NCI-H345 (cell line): ENCODE results near the gene CDH23.

ENCODE experiments used
- DNase-seq: peaks from one replicate; lab custom pipeline; 2025; lab: John Stamatoyannopoulos, UW

Gene CDH23

DNA sequence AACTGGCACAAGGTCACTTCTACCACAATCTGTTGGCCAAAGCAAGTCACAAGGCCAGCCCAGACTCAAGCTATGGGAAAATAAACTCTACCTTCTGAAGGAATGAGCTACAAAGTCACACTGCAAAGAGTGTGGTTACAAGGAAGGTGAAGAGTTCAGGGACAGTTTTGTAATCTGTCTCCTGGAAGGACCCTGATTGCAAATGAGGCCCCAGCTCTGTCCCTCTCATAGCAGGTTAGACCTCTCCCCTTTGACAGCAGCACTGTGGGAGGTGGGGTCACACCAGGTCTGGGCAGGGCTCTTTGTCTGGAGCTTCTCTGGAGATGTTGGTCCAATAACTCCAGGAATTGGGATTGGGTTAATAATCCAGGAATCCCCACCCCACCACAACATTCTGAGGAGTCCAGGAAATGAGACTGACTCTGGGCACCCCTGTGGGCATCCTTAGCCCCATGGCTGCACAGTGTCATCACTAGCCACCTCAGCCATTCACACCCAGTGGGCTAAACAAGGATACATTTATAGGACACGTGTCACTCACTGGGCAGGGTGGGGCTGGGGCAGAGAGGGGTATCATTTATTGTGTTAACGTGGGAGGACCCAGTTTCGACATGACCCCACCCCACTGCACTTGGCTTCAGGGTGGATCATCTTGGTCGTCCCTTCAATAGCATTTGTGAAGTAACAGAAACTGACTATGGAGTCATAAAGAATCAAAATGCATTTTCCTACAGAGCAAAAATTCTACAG, 346.5 kb downstream of the CDH23 start:
- DNase-seq = no peak

DNA sequence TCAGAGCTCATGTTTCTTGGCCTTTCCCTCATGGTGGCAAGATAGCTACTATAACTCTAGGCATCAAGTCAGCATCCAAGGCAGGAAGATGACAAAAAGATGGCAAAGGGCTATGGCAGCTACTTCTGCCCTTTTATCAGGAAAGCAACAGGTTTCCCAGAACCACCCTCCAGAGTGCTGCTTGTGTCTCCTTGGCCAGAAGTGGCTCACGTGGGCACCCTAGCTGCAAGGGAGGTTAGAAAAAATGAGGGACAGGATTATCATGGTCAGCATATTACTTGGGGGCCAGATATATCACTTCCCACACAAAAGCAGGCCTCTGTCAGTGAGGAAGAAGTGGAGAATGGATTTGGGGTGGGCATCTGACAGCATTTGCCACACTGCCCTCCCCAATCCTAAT, 347.1 kb downstream of the CDH23 start:
- DNase-seq = no peak

DNA sequence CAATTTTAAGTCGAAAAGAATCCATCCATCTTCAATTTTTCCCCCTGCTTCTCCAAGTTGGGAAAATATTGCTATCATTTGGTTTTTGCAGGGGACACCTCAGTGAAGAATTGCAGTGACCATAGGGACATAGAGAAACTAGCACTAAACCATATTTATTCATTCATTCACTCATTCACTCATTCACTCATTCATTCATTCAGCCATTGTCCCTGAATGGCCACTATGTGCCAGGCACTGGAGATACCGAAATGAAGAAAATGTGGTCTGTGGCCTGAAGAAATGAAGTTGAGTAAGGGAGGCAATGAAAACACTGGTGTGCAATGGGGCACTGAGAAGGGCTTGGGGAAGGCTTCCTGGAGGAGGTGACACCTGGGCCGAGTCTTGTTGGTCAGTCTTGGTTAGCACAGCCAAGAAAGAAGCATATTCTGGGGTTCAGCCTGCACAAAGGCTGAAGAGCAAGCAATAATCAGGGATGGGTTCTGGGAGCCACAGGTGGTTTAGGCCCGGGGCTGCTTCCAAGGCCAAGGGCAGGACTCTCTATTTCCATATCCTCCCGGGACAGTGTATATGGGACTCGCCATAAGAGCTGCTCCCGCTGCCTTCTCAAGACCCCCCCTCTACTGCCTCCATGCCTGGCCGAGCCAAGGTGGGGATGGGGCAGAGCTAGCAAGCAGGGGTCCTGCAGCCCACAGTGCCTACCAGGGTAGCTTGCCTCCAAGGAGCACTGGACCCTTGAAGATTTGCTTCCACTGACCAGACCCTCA, 348.4 kb downstream of the CDH23 start:
- DNase-seq = no peak

DNA sequence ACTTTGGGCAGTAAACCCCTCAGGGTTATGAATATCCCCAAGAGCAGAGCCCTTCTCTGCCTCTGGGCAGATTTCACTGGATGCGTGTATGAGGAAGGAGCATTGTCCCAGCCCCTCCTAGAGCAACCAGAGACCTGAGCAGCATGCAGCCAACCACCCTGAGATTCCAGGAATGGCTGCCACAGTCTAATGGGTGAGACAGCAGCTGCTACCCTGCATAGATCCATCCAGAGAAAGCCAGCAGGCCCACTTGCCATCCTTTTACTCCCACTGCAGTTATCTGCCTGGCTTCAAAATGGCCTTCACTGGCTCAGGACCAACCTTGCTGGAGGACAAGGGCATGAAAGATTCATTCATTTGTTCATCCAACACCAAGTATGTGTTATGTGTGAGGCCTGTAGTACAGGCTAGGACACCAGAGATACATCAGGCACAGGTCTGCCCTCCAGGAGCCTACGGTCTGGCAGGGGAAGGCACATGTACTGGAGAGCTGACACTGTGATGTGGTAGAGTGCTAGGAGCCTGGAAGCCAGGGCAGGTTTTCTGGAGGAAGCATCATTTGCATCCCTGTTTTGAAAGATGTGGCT, 349.0 kb downstream of the CDH23 start:
- DNase-seq = no peak

DNA sequence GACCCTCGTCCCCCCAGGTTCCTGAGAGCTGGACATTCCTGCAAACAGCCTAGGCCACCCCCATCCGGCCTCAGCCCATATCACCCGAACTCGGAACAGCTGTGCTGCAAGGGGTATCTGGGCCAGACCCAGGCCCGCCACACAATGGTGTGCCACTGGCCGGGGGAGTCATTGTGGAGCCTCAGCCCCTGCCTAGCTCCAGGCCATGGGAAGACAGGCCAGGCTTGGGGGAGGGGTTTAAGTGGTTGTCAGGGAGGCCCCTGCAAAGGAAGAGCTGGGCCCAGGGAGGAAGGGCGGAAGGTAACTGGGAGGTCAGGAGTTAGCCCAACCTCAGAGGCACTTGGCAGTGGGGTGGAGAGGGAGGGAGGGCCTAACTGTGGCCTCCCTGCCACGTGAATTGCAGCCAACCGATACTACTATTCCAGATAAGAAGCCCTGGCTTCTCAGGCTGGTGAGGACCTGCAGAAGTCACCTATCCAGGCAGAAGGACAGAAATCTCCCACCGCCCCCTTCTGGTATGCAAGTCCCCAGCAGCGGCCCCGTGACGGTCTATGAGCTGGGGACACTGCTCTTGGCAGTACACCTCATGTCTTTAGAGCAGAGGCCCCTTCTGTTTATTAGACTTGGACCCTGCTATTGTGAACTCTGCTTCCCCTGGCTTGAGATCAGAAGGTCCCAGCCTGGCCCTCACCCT, 349.8 kb downstream of the CDH23 start:
- DNase-seq = no peak

DNA sequence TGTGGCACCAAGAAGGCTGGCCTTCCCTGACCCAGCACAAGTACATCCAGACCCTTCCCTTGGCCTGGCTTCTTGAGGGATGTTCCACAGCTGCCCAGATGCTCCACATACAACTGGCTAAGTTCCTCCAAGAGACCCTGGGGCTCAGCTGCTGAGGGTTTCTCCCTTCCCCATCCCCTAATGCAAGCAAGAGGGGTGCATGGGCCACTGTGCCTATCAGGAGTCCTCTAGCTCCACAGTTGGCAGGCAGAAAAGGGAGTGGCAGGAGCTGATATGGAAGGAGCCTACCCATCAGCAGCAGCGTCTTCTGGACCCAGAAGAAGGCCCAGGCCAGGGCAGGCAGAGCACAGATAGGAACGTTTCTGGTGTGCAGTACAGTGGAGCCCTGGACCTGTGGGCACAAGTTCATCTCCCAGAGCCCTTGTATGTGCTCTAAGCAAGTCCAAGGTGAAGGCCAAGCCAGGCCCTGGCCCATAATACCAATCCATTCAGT, 350.4 kb downstream of the CDH23 start:
- DNase-seq = no peak

DNA sequence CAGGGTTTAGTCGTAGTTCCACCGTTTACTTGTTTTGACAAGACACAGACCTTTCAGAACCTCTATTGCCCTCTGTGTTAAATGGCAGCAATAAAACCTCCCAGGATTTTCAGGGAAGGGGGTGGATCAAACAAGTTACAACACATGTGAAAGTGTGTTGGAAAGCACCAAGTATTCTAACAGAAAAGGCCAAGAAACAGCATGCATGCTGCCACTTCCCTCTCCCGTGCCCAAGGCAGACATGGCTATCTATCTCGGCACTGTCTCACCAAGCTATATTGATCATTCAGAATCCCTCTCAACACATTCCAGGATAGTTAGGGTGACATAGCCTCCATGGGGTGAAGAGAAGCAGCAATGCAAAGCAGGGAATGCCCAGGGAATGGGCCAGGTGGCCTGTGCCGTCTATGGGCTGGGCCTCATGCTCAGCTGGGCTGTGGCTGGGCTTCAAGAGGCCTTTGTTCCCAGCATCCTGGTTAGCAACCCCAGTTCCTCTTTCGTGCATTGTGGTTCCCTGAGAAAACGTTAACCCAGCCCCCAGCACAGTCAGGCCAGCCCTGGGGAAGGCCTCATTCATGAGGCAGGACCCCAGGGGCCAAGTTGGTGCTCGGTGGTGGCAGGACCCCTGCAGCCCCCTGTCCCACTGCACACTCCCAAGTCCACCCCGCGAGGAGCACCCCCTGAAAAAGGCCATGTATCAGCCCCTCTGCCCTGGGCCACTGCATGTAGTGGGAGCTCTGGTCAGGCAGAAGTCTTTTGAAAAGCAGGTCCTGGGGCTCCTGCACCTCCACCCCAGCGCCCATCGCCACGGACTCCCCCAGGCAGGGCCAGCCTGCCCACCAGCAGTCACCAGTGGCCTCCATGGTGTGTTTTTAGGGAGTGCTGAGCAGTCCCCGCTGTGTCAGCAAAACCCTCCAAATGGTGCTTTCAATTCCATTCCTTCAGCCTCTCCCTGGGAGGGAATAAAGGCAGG, 351.1 kb downstream of the CDH23 start:
- no peak for DNase-seq

DNA sequence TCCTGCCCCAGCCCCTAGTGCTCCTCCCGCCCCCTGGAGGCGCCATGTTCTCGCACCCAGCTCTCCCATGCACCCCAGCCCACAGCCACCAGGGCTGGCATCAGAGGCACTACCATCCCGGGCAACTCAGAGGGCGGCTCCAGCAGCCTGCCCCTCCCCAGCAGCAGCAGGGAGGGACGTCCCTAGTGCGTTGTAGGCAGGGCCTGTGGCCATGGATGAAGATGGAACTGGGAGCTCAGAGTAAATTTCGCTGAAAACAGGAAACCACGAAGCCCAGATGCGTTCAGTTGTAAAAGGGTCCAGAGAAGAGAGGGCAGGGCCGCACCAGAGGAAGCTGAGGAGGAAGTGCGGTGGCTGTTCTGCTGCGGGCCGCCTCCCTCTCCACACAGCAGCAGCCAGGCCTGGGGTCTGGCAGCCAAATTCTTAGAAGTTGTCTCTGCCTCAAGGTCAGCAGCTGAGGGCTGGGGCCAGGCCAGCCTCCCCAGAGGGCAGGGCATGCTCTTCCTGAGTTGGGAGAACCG, 352.0 kb downstream of the CDH23 start:
- DNase-seq = no peak

DNA sequence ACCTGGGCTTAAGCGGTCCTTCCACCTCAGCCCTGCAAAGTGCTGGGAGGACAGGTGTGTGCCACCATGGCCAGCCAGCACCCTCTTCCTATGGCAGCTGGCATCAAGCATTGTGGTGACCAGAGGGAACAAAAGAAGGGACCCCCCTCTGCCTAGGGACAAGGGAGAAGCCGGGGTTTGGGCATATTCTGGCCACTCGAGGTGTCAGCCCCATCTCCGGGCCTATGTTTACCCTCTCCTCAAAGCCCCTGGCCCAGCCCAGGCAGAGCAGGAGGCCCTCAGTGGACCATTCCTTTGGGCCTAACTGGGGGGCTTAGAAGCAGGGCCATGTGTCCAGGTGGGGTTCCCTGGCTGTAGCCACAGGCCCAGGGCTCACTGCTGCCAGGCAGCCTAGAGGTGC, 352.7 kb downstream of the CDH23 start:
- no peak for DNase-seq

DNA sequence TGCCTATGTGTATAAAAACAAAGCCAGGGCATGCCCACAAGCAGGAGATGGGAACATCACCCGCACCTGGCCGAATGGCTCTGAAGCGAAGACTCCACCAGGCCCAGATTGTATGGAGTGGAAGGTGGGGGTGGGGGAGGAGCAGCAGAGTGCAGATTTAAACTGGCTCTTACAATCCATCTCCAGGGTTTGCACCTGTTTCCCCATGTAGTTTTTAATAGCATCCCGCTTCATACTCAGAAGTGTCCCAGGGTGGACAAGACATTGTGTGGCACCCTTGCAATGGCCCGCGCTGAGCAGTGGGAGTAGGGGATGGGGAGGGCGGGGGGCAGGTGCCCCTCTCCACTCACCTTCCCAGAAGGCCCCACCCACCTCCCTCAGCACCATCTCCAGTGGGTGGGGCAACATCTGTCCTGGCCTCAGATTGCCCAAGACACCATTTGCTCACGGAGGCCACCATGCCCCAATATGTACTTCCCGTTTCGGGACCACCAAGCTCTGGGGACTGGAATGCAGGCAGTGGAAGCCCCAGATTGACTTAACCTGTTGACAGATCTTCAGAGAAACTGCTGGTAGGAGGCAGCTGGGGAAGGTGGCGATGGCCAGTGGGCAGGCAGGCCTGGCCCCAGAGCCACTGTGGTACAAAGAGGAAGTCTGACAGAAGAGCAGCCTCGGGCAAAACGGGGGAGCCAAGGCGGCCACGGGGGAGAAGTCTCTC, 353.6 kb downstream of the CDH23 start:
- DNase-seq = no peak

DNA sequence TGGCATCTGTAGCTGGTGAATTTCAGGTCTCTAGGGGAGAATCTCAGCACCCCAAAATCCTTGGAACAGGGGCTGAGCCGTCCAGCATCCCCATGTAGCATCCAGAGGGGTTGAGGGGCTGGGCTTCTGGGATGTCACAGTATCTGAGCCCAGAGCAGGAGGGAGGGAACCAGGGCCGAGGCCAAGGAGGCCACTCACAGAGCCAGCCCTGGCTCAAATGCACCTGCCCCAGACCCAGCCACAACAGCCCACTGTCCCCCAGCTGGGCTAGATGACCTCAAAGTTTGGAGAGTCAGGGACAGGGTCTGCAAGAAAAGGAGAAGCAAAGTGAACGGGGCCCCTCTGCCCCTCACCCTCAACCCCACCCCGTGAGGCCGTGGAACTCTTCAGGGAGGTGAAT, 354.3 kb downstream of the CDH23 start:
- DNase-seq = no peak

DNA sequence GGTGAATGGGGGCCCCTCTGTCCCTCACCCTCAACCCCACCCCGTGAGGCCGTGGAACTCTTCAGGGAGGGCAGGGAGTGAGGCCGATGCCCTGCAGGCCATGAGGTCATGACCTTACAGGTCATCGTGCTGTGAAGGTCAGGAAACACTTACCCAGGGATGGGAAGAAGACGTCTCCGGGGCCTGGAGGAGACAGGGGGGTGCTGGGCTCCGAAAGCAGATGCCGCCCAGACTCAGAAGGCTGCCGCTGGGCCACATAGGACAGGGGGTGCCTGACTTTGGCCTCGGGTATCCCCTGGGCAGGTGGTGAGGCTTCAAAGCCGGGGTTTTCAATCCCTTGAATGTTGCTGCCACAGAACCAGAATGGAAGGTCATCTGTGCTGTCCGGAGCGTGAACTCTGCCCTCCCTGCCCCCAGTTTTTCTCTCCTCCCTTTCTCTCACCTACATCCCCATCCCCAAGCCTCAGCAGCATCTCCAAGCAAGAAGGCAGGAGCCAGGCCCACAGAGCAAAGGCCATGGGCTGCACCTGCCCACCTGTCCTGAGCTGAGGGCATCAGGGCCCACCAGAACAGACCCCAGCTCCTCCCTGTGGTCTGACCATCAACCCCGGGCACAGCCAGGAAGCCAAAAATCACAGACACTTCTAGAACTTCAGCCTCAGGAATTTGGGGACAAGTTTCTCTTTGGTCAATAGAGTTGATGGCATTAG, 354.9 kb downstream of the CDH23 start:
- no peak for DNase-seq

DNA sequence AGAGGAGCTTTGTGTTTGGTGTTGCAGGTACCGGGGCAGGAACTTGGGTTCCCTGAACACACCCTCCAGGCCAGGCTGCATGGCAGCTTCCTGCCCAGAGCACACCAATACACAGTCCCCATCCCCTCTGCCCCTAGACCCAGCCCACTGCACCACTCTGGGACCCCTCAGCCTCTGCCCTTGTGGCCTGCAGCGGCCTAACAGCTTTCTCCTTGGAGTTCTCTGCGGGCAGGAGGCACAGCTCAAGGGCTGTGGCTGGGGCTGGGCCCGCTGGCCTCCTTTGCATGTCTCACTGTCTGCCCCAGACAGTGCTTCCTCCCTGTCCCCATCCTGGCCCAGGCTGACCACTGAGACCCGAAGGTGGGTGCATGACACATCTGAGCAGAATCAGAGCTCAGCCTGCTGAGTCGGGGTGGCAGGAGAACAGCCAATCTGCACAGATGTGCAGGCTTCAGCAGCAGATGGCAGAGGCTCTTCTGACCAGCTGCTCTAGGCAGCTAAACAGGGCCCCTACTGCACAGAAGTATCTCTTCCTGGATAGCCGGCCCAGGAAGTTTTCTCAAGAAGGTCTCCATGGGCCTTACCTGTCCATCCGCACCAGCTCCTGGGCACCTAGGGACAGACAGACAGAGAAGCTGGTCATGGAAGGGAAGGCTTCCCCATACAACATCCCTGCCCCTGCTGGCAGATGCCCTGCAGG, 355.8 kb downstream of the CDH23 start:
- DNase-seq = no peak

DNA sequence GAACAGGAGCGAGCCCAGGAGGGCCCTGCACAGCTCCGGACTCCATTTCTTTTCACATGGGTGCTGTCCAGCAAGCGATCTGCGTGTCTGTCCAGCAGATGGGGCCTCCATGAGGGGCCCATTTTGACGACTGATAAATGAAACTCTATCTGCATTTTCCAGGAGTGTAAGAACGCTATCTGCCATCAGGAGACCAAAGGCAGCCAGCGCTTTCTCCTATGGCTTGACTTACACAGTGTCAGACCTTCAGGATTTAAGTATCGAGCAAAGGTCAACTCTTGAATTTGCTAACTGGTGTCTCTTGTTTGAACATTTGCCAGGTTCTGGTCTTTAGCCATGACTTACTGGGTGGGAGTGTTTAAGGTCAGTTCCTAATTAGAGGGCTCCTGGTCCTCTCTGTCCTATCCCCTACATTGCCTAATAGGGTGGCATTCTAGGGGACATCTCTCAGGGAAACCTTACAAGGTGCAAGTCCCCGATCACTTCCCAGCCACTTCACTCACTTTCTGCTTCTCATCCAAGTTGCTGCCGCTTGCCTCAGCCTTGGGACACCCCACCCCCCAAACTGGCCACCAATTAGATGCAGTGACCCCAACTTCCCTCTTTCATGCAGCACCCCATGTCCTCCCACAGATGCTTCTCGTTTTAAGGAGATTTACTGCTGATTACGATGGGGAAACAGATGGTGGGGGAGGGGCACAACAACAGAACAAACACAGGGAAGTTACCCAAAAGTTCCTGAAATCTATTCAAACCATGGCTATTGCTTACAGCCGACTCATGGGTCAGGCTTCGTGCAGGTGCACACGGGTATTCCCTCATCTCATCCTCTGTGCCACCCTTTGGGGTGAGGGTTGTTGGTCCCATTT, 356.6 kb downstream of the CDH23 start:
- no peak for DNase-seq

DNA sequence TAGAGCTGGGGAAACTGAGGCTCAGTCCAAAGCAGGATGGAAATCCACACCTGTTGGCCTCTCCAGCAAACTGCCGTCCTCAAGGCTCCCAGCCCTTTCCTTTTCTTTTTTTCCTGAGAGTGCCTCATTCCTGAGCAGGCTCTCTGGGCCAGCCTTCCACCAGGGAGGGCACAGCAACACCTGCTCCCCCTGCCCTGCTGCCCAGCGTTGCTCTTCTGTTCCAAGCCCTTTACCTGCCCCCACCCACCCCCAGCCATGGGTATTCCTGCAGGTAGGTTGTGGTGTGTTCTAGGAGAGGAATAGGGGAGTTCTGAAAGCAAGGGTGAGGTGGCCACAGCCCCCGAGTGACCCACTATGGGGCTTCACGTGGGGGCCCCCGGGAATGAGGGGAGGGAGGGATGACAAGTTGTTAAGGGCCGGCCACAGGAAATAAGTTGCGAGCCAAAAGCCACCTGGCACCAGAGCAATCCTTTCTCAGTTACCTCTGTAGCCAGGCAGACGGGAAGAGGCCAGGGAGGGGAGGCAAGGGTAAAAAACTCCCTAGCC, 357.3 kb downstream of the CDH23 start:
- DNase-seq = no peak

DNA sequence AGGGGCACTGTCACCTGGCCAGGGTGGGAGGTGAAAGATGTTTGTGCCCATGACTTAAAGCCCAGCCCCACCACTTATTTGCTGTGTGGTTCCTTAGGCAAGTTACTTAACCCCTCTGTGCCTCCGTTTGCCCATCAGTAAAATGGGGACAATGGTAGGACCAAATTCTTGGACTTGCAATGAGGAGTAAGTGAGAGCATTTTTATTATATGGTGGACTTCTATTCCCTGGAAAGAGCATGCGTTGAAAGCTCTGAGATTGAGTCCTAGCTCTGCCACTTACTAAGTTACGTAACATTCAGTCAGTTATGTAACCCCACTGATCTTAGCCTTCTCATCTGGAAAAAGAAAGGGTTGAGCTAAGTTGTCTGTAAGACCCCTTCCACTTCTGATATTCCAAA, 357.8 kb downstream of the CDH23 start:
- no peak for DNase-seq

DNA sequence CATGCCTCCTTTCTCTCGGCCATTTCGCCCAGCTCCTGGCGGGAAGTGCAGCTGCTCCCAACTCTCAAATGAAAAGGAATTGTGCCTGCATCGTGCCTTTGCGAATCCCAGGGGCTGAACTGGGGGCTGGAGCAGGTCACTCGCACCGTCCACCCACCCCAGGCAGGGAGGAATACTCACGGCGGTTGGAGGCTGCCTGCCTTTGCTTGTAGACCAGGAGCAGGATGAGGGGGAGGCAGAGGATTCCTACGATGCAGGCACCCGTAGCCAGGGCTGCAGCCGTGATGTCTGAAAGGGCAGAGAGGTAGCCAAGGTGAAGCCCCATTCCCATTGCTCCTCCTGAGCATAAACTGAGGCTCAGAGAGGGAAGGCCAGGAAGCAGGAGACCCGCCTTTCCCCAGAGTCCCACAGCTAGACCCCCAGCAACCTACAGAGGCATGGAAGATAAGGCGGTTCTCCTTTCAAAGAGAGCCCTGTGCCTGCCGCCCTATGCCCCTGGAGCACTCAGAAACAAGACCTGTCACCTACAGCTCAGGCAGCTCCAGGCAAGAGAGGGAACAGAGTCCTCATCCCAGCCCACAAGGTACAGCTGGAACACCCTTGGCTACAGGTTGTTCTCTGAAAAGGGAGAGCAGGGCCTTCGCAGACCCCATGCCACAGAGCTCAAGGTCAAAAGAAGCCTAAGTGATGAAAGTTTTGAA, 358.6 kb downstream of the CDH23 start:
- no peak for DNase-seq
